Measurements from ENCODE around the gene HTR4. TPM values are rescaled to one million over a fixed set of nuclear protein-coding genes. Genes with fewer than 3 reads are reported as not detected.

HTR4 gene
- polyA plus RNA-seq, 3 donors = not detected

DNA sequence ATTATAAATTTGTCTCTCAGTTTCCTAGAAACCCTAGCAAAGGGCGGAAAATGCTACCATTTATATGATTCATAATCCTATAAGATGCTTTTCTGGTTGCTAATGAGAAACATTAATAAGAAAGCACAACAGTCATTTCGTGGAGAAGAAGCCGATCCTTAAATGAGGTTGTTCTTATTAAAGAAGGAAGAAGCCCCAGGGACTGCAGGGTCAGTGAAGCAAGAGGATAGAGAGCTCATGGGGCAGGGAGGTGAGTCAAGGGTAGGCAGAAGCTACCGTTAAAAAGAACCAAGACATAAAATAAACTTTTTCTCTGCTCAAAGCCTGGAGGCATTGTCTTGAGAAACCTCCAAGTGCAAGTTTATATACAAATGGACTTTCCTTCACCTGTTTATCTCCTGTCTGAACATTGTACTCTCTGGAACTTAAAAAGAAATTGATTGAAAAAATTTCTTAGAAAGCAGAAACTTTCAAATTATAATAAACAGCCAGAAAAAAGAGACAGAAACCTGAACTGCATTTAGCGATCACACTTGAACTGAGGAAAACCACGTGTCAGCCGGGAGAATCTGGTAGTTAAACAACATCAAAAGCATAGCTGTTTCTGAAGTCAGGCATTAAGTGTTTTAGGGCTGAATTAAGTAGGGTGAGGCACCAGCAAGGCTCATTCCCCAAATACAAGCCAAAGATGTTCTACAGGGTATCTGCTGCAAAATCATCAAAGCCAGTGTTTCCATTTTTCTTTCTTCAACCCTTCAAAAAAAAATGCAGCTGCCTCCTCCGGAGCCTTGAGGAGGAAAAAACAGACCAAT is 21.9 kb downstream of the HTR4 start:
- no peaks in the 10 kb centered on the region for H3K9me3 Mint-ChIP-seq
- H3K9me3 ChIP-seq (replicated peaks in 1 of 2; ENCODE audit: control insufficient read depth in 1 of 2, insufficient read depth in 1 of 2, low read length in 2 of 2) = no peaks in the 10 kb centered on the region
- H2AFZ ChIP-seq (ENCODE audit: insufficient read depth, low read depth, low read length, poor library complexity, severe bottlenecking) = no peak overlapping the region
- no peak overlapping the region for H3K4me3 ChIP-seq (replicated peaks in 1 of 3; ENCODE audit: low read depth in 2 of 3, low read length in 3 of 3)
- H3K36me3 ChIP-seq (replicated peaks in 1 of 2; ENCODE audit: control insufficient read depth in 1 of 2, insufficient read depth in 2 of 2, low read length in 2 of 2) = no peaks in the 10 kb centered on the region
- no peak overlapping the region for H3K9ac ChIP-seq (ENCODE audit: insufficient read depth, low read length, poor library complexity, severe bottlenecking)
- intact Hi-C loops (cut with micrococcal nuclease) = no loop called here
- no peaks in the 10 kb centered on the region for H3K4me1 Mint-ChIP-seq
- no peak overlapping the region for H3K4me2 ChIP-seq (replicated peaks; ENCODE audit: extremely low read depth, low read length, poor library complexity, severe bottlenecking)
- no peak overlapping the region for H3K27ac ChIP-seq (ENCODE audit: low read depth in 1 of 2, low read length in 2 of 2)
- no peaks in the 10 kb centered on the region for H3K4me1 ChIP-seq (ENCODE audit: control insufficient read depth in 1 of 2, insufficient read depth in 2 of 2, low read length in 2 of 2)
- no peaks in the 10 kb centered on the region for H4K20me1 ChIP-seq (ENCODE audit: insufficient read depth, low read length)
- no peak overlapping the region for H3K4me3 Mint-ChIP-seq
- no peaks in the 10 kb centered on the region for H3K79me2 ChIP-seq (ENCODE audit: insufficient read depth, low read length)
- TF ChIP-seq, protein P1, sequence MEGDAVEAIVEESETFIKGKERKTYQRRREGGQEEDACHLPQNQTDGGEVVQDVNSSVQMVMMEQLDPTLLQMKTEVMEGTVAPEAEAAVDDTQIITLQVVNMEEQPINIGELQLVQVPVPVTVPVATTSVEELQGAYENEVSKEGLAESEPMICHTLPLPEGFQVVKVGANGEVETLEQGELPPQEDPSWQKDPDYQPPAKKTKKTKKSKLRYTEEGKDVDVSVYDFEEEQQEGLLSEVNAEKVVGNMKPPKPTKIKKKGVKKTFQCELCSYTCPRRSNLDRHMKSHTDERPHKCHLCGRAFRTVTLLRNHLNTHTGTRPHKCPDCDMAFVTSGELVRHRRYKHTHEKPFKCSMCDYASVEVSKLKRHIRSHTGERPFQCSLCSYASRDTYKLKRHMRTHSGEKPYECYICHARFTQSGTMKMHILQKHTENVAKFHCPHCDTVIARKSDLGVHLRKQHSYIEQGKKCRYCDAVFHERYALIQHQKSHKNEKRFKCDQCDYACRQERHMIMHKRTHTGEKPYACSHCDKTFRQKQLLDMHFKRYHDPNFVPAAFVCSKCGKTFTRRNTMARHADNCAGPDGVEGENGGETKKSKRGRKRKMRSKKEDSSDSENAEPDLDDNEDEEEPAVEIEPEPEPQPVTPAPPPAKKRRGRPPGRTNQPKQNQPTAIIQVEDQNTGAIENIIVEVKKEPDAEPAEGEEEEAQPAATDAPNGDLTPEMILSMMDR (IDR thresholded peaks at IDR 0.05) = no peak
- no peak overlapping the region for H3K27ac Mint-ChIP-seq
- no peak for DNase-seq
- H3K27me3 ChIP-seq (ENCODE audit: control insufficient read depth in 2 of 2, insufficient read depth in 2 of 2, low read length in 2 of 2) = peaks cover 0 to 4% of the 10 kb centered on the region in 2 donors
- no peaks in the 10 kb centered on the region for H3K36me3 Mint-ChIP-seq
- 86% methylated on average over 2 of the region's 8 CpGs for whole genome bisulfite sequencing (ENCODE audit: insufficient coverage)
- H3K27me3 Mint-ChIP-seq (ENCODE audit: low read depth in 3 of 3) = peaks cover 0 to 7% (median 6%) of the 10 kb centered on the region in 3 donors

DNA sequence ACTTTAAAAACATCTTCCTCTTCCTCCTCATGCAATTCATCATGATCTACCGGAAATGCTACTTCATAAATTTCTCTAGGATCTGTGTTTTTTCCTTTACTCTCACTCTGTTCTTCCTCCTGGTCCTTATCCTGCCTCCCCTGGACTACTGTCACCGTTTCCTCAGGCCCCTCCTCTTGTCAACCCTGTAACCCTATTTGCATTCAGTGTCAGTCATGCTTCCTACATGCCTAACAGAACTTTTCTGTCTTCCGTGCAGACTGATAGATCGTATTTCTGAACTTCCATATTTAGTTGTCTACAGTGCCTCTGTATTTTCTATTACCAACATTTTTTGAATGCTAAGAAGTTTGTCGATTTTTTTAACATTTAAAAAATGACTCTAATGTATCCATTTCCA is 27.3 kb downstream of the HTR4 start:
- no peak overlapping the region for H2AFZ ChIP-seq (ENCODE audit: insufficient read depth, low read depth, low read length, poor library complexity, severe bottlenecking)
- intact Hi-C loops (cut with micrococcal nuclease) = no loop called here

More for the DNA sequence above, 27.3 kb downstream of the HTR4 start:
- peaks cover 0 to 2% (median 0%) of the 10 kb centered on the region in 7 donors for H3K9me3 Mint-ChIP-seq
- no peak overlapping the region for H3K4me3 ChIP-seq (replicated peaks in 1 of 3; ENCODE audit: low read depth in 2 of 3, low read length in 3 of 3)
- no peaks in the 10 kb centered on the region for H3K36me3 Mint-ChIP-seq
- no peaks in the 10 kb centered on the region for H3K4me1 ChIP-seq (ENCODE audit: control insufficient read depth in 1 of 2, insufficient read depth in 2 of 2, low read length in 2 of 2)
- H3K9me3 ChIP-seq (replicated peaks in 1 of 2; ENCODE audit: control insufficient read depth in 1 of 2, insufficient read depth in 1 of 2, low read length in 2 of 2) = no peaks in the 10 kb centered on the region
- H3K4me3 Mint-ChIP-seq = no peak overlapping the region
- no peak overlapping the region for H3K9ac ChIP-seq (ENCODE audit: insufficient read depth, low read length, poor library complexity, severe bottlenecking)
- H3K36me3 ChIP-seq (replicated peaks in 1 of 2; ENCODE audit: control insufficient read depth in 1 of 2, insufficient read depth in 2 of 2, low read length in 2 of 2) = no peaks in the 10 kb centered on the region
- DNase-seq = no peak
- no peak overlapping the region for H3K27ac Mint-ChIP-seq
- no peaks in the 10 kb centered on the region for H3K4me1 Mint-ChIP-seq
- no peak overlapping the region for H3K27ac ChIP-seq (ENCODE audit: low read depth in 1 of 2, low read length in 2 of 2)
- H3K4me2 ChIP-seq (replicated peaks; ENCODE audit: extremely low read depth, low read length, poor library complexity, severe bottlenecking) = no peak overlapping the region
- peaks cover 0 to 7% (median 5%) of the 10 kb centered on the region in 3 donors for H3K27me3 Mint-ChIP-seq (ENCODE audit: low read depth in 3 of 3)
- 78% methylated on average over 4 of the region's 5 CpGs for WGBS (ENCODE audit: insufficient coverage)
- peaks cover 0 to 2% of the 10 kb centered on the region in 2 donors for H3K27me3 ChIP-seq (ENCODE audit: control insufficient read depth in 2 of 2, insufficient read depth in 2 of 2, low read length in 2 of 2)
- TF ChIP-seq, protein P1 (IDR thresholded peaks at IDR 0.05) = no peak
- H4K20me1 ChIP-seq (ENCODE audit: insufficient read depth, low read length) = no peaks in the 10 kb centered on the region
- no peaks in the 10 kb centered on the region for H3K79me2 ChIP-seq (ENCODE audit: insufficient read depth, low read length)
